T-helper 17 cell (primary cell): Measurements from ENCODE around the gene CHIC2. TPM values are rescaled to one million over a fixed set of nuclear protein-coding genes. Genes with fewer than 3 reads are reported as not detected.

ENCODE experiments used
- ATAC-seq: fragments of 150-1000 bp; cut with Tn5 transposase; 2 replicates; pipeline ENCODE4 v1.10.0; 2021; ENCODE audit warnings: mild to moderate bottlenecking, moderate library complexity
- DNase-seq, 3 donors: peaks; one replicate each; pipeline versions ENCODE4 v3.0.0 to v3.0.0-alpha.2; 2020 to 2021
- H3K9me3 ChIP-seq: one replicate; pipeline ENCODE4 v1.7.0; 2013; ENCODE audit warnings: low read length, mild to moderate bottlenecking; ENCODE audit not compliant: control insufficient read depth, poor library complexity, severe bottlenecking
- H3K27ac Mint-ChIP-seq: one replicate; pipeline ENCODE4 v1.8.0; 2022; ENCODE audit warnings: mild to moderate bottlenecking, moderate library complexity, mixed read lengths
- H3K27me3 Mint-ChIP-seq: one replicate; pipeline ENCODE4 v1.8.0; 2022; ENCODE audit warnings: mixed read lengths
- H3K36me3 Mint-ChIP-seq: one replicate; pipeline ENCODE4 v1.8.0; 2022; ENCODE audit warnings: low read depth, mixed read lengths
- H3K4me1 Mint-ChIP-seq: one replicate; pipeline ENCODE4 v1.8.0; 2022; ENCODE audit warnings: mild to moderate bottlenecking, mixed read lengths
- H3K4me3 Mint-ChIP-seq: one replicate; pipeline ENCODE4 v1.8.0; 2022; ENCODE audit warnings: mild to moderate bottlenecking, moderate library complexity, mixed read lengths
- total RNA-seq, 4 donors: library from RNA in 2 of 4; stranded (reverse) in 2 of 4; gene quantifications; one replicate each; pipeline ENCODE4 v1.2.3 and lab custom pipeline; 2022 to 2026

Gene CHIC2
- total RNA-seq, 2 donors from 2014 or later = 43.0 to 70.1 TPM

- no peaks in the 10 kb centered on the region for H3K4me1 Mint-ChIP-seq
- ATAC-seq (no peak), DNase-seq (no peak)
- no peaks in the 10 kb centered on the region for H3K9me3 ChIP-seq
- H3K4me3 Mint-ChIP-seq = no peak overlapping the region
- no peaks in the 10 kb centered on the region for H3K27me3 Mint-ChIP-seq
- H3K27ac Mint-ChIP-seq = no peak overlapping the region
- H3K36me3 Mint-ChIP-seq = no peaks in the 10 kb centered on the region
These were observed 101.7 kb downstream of the CHIC2 start for GRCh38 chr4:53962516-53963225.

GRCh38 chr4:53961351-53961750, 103.1 kb downstream of the CHIC2 start:
- H3K27ac Mint-ChIP-seq = no peak overlapping the region
- H3K9me3 ChIP-seq = no peaks in the 10 kb centered on the region
- DNase-seq (no peak), ATAC-seq (no peak)
- H3K4me1 Mint-ChIP-seq = no peaks in the 10 kb centered on the region
- no peaks in the 10 kb centered on the region for H3K36me3 Mint-ChIP-seq
- H3K4me3 Mint-ChIP-seq = no peak overlapping the region
- H3K27me3 Mint-ChIP-seq = no peaks in the 10 kb centered on the region

DNA sequence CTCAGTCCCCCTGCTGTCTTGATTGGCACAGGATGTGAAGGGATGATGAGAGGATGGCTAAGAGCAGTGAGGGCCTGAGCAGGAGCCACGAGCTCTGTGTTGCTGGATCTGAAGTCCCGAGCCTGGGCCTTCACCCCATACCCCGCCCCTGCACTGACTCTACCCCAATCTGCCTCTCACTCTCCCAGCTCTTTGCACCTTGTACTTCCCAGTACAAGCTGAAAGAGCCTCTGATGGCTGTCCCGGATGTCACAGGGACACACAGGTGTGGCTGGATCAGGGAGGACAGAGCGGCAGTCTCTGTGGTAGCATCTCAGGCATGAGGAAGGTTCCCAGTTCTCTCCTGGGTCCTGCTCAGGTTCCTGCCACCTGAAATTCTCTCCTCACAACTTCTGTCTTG, 103.6 kb downstream of the CHIC2 start:
- H3K4me1 Mint-ChIP-seq = no peaks in the 10 kb centered on the region
- ATAC-seq (no peak), DNase-seq (no peak)
- H3K4me3 Mint-ChIP-seq = no peak overlapping the region
- H3K27me3 Mint-ChIP-seq = no peaks in the 10 kb centered on the region
- no peaks in the 10 kb centered on the region for H3K9me3 ChIP-seq
- H3K27ac Mint-ChIP-seq = no peak overlapping the region
- H3K36me3 Mint-ChIP-seq = no peaks in the 10 kb centered on the region

Other genes starting within 250 kb of the CHIC2 start
- gene GSX2, start 35.6 kb upstream of the CHIC2 start, total RNA-seq = not detected
- under 1 TPM in 1 of 2 donors, not detected in 1; 0.63 TPM for gene PDGFRA, start 164.7 kb upstream of the CHIC2 start, total RNA-seq